T-helper 2 cell treated with Interferon-gamma antibody and Interleukin-4, amounts not matched to agents 5 μg/mL and 100 μg/mL, for 36 hours (primary cell): ENCODE results near the gene PXDN.

Experiments
- DNase-seq: peaks from one replicate; pipeline ENCODE4 v3.0.0; 2021; ENCODE audit warnings: low spot score
- H3K27ac Mint-ChIP-seq: one replicate; pipeline ENCODE4 v1.8.0; 2021; ENCODE audit warnings: mild to moderate bottlenecking, mixed read lengths
- H3K27me3 Mint-ChIP-seq: one replicate; pipeline ENCODE4 v1.8.0; 2021; ENCODE audit warnings: low read depth, mixed read lengths
- H3K36me3 Mint-ChIP-seq: one replicate; pipeline ENCODE4 v1.8.0; 2021; ENCODE audit warnings: low read depth, mixed read lengths
- H3K4me1 Mint-ChIP-seq: one replicate; pipeline ENCODE4 v1.8.0; 2021; ENCODE audit warnings: low read depth, mixed read lengths
- H3K4me3 Mint-ChIP-seq: one replicate; pipeline ENCODE4 v1.8.0; 2022; ENCODE audit warnings: mild to moderate bottlenecking, moderate library complexity, mixed read lengths
- H3K9me3 Mint-ChIP-seq: one replicate; pipeline ENCODE4 v1.8.0; 2021; ENCODE audit warnings: mixed read lengths

PXDN gene

DNA sequence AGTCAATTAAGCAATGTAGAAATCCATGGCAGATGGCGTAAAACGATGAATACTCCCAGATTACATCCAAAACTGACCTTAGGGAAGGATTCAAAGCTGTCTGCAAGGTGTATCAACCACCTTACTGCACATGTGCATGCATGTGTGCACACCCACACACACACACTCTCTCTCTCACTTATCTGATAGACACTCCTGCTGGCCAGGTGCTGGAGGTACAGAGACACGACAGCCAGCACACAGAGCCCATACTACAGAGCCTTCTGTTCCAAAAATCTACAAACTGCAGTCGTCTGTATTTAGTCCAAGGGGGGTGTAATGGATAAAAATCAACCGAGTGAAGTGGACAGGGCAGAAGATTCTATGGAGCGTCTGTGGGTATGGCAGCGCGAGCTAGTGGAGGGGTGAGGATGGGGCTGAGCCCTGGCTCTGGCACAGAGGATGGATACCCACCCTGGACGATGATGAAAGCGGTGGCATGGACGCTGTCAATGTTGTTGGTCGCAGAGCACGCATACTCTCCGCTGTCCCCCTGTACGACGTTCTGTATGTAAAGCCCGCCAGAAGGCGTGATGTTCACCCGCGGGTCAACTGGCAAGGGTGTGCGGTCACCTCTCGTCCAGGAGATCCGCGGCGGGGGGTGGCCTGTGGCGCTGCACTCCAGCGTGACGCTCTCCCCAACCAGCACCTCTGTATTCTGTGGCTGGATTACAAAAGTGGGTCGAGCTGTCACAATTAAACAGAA is 78.4 kb downstream of the PXDN start:
- H3K27ac Mint-ChIP-seq: no peak overlapping the region
- no peaks in the 10 kb centered on the region for H3K4me1 Mint-ChIP-seq
- no peaks in the 10 kb centered on the region for H3K9me3 Mint-ChIP-seq
- H3K27me3 Mint-ChIP-seq: no peaks in the 10 kb centered on the region
- H3K4me3 Mint-ChIP-seq: no peak overlapping the region
- no peaks in the 10 kb centered on the region for H3K36me3 Mint-ChIP-seq
- no peak for DNase-seq

GRCh38 chr2:1664698-1665097 is 79.6 kb downstream of the PXDN start:
- H3K27ac Mint-ChIP-seq: no peak overlapping the region
- H3K36me3 Mint-ChIP-seq: no peaks in the 10 kb centered on the region
- H3K4me3 Mint-ChIP-seq: no peak overlapping the region

GRCh38 chr2:1664076-1664605 is 80.2 kb downstream of the PXDN start:
- Mint-ChIP-seq H3K27ac (no peak overlapping the region), H3K9me3 (no peaks in the 10 kb centered on the region), H3K27me3 (no peaks in the 10 kb centered on the region)

More at GRCh38 chr2:1664698-1665097, 79.6 kb downstream of the PXDN start:
- Mint-ChIP-seq H3K9me3 (no peaks in the 10 kb centered on the region), H3K27me3 (no peaks in the 10 kb centered on the region), H3K4me1 (no peaks in the 10 kb centered on the region)
- DNase-seq: no peak

GRCh38 chr2:1663621-1664020 is 80.7 kb downstream of the PXDN start:
- Mint-ChIP-seq H3K4me3 (no peak overlapping the region), H3K4me1 (no peaks in the 10 kb centered on the region), H3K27me3 (no peaks in the 10 kb centered on the region), H3K9me3 (no peaks in the 10 kb centered on the region), H3K36me3 (no peaks in the 10 kb centered on the region), H3K27ac (no peak overlapping the region)
- no peak for DNase-seq

More at GRCh38 chr2:1664076-1664605, 80.2 kb downstream of the PXDN start:
- Mint-ChIP-seq H3K4me3 (no peak overlapping the region), H3K36me3 (no peaks in the 10 kb centered on the region), H3K4me1 (no peaks in the 10 kb centered on the region)
- no peak for DNase-seq

- Mint-ChIP-seq H3K27ac (no peak overlapping the region), H3K4me1 (no peaks in the 10 kb centered on the region), H3K4me3 (no peak overlapping the region), H3K9me3 (no peaks in the 10 kb centered on the region), H3K36me3 (no peaks in the 10 kb centered on the region), H3K27me3 (no peaks in the 10 kb centered on the region)
- no peak for DNase-seq
These were observed 81.6 kb downstream of the PXDN start for GRCh38 chr2:1662606-1663180.

DNA sequence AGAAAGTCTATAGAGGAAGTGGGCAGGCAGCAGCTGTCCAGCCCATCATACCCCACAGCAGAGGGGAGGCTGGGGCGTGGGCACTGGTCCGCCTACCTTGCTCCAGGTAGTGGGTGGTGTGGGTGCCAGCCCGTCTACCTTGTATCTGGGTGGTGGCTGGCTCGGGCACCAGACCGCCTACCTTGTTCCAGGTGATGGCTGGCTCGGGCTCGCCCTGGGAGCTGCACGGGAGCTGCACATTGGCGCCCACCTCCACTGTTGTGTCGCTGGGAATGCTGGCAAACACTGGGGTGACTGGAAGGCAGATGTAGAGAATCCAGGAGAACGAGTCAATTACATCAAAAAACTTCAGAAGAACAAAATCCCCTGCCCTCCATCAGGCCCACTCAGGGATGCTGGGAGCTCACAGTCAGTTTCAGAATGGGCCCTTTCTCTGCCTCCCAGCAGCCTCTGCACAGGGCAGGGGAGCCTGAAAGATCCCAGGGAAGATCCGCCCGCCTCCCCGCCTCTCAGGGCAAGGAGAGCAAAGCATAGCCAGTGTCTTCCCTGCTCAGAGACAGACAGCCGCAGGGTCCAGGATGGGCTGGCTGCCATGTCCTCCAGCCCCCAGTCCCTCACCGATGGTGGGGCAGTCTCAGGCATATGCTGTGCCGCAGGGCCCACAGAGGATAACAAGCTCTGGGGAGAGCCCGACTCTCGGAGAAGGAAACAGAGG is 82.3 kb downstream of the PXDN start:
- H3K27me3 Mint-ChIP-seq: no peaks in the 10 kb centered on the region
- no peak overlapping the region for H3K27ac Mint-ChIP-seq
- H3K9me3 Mint-ChIP-seq: no peaks in the 10 kb centered on the region
- DNase-seq: no peak
- no peaks in the 10 kb centered on the region for H3K36me3 Mint-ChIP-seq
- H3K4me1 Mint-ChIP-seq: no peaks in the 10 kb centered on the region
- no peak overlapping the region for H3K4me3 Mint-ChIP-seq

- Mint-ChIP-seq H3K9me3 (no peaks in the 10 kb centered on the region), H3K27me3 (no peaks in the 10 kb centered on the region), H3K36me3 (no peaks in the 10 kb centered on the region), H3K4me3 (no peak overlapping the region), H3K4me1 (no peaks in the 10 kb centered on the region), H3K27ac (no peak overlapping the region)
- DNase-seq: no peak
These were observed 83.4 kb downstream of the PXDN start for GRCh38 chr2:1660656-1661640.

GRCh38 chr2:1659951-1660565 is 84.3 kb downstream of the PXDN start:
- no peaks in the 10 kb centered on the region for H3K27me3 Mint-ChIP-seq
- no peak for DNase-seq
- no peaks in the 10 kb centered on the region for H3K4me1 Mint-ChIP-seq
- no peak overlapping the region for H3K4me3 Mint-ChIP-seq
- H3K27ac Mint-ChIP-seq: no peak overlapping the region
- no peaks in the 10 kb centered on the region for H3K9me3 Mint-ChIP-seq
- no peaks in the 10 kb centered on the region for H3K36me3 Mint-ChIP-seq

- no peaks in the 10 kb centered on the region for H3K9me3 Mint-ChIP-seq
- no peaks in the 10 kb centered on the region for H3K36me3 Mint-ChIP-seq
- no peaks in the 10 kb centered on the region for H3K27me3 Mint-ChIP-seq
- no peaks in the 10 kb centered on the region for H3K4me1 Mint-ChIP-seq
- no peak overlapping the region for H3K27ac Mint-ChIP-seq
- DNase-seq: no peak
- H3K4me3 Mint-ChIP-seq: no peak overlapping the region
These were observed 85.7 kb downstream of the PXDN start for GRCh38 chr2:1658394-1659151.

- no peaks in the 10 kb centered on the region for H3K9me3 Mint-ChIP-seq
- H3K36me3 Mint-ChIP-seq: no peaks in the 10 kb centered on the region
- no peak for DNase-seq
- H3K4me1 Mint-ChIP-seq: no peaks in the 10 kb centered on the region
- no peak overlapping the region for H3K27ac Mint-ChIP-seq
- no peak overlapping the region for H3K4me3 Mint-ChIP-seq
- H3K27me3 Mint-ChIP-seq: no peaks in the 10 kb centered on the region
These were observed 87.1 kb downstream of the PXDN start for GRCh38 chr2:1656961-1657841.

DNA sequence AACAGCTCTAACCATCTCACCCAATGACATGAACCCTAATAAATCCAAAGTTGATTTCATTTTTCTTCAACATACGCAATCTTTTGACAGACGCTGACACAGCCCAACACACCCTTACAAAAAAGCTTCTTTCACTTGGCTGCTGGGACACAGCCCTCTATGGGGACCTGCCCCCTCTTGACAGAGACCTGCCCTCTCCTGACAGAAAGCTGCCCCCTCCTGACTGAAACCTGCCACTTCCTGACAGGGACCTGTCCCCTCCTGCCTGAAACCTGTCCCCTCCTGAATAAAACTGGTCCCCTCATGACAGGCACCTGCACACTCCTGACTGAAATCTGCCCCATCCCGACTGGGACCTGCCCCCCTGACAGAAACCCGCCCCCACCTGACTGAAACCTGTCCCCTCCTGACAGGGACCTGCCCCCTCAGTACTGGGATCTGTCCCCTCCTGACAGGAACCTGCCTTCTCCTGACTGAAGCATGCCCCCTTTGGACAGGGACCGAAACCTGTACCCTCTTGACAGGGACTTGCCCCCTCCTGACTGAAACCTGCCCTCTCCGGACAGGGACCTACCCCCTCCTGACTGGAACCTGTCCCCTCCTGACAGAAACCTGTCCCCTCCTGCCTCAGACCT is 87.9 kb downstream of the PXDN start:
- H3K27me3 Mint-ChIP-seq: no peaks in the 10 kb centered on the region
- no peak overlapping the region for H3K4me3 Mint-ChIP-seq
- DNase-seq: no peak
- H3K36me3 Mint-ChIP-seq: no peaks in the 10 kb centered on the region
- H3K4me1 Mint-ChIP-seq: no peaks in the 10 kb centered on the region
- H3K9me3 Mint-ChIP-seq: no peaks in the 10 kb centered on the region
- H3K27ac Mint-ChIP-seq: no peak overlapping the region
